Fibroblast of skin of back (primary cell): ENCODE data around the gene C1orf53.

Source experiments
- DNase-seq: peaks from one replicate; pipeline ENCODE4 v3.0.0-alpha.2; 2013

The C1orf53 gene

DNA sequence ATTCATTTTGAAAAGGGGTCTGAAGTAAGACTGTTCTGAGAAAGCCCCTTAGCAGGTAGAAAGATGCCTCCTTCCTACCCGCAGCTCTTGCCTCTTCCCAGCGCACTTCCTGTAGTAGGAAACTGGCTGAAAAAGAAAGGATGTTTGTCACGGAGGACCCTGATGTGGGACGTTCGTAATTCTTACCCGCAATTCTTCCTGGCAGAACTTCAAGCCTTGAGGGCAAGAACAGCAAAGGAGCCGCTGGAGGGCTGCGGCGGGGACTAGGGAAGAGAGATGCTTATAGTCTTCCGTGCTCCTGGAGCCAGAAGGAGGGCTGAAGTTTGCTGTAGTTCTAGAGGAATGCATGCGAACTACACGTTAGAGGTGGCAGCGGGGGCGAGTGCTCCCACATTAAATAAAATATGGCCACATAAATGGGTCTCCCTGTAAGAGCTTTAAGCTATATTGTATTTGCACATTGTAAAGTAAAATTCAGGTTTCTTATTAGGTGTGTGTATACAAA, 6.3 kb downstream of the C1orf53 start:
- peak; percentile 27 for DNase-seq

DNA sequence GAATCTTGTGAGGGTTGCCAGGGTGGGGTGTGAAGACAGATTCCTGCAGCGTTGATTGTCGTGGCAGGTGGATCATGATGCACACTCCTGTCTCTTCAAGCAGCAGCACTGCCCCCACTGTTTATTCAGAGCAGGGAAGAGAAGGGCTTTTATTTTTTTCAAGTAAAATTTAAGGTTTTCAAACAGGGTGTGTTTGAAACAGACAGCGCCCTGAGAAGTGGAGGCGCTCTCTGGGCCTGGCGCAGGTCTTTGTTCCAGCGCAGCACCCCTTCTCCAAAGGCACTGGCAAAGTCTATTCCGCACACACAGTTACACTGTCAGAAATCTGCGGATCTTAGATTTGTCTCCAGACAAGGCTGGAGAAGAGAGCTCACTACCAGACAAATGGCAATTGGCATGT, 7.0 kb downstream of the C1orf53 start:
- no peak for DNase-seq

DNA sequence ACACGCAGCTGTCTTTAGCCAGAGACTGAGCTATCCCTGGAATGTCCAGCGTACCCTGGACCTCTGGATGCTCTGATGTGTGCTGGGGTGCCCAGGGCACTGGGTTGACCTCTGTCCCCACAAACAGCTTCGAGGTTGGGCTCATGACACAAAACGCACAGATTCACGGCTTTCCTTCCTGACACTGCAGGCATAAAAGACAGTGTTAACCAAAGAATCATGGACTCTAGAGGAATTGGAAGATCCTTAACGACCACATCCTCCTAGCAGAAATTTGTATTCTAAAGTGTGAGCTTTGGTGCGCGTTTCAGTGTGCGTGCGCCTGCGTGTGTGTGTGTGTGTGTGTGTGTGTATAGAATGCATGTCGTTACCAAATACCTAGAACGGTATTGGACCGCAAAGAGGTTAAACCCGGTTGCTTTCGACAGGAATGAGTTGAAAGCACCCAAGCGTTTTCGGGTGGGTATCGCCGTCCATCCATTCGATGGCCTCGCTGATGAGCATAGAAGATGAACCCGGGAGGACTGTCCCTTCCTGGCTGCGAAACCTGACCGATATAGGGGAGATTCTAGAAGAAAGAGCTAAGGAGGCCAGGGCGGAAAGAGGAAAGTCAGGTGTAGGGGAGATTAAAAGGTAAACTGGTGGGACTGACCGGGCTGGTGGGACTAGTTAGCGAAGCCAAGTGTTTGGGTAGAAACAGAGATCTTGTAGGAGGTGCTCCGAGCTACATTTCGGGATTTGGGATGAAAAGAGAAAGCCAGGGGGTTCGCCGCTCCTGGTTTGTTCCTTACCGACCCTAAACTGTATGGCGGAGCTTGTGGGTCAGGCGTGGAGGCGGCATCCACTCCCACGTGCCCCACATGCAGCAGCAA, 7.9 kb downstream of the C1orf53 start:
- no peak for DNase-seq

DNA sequence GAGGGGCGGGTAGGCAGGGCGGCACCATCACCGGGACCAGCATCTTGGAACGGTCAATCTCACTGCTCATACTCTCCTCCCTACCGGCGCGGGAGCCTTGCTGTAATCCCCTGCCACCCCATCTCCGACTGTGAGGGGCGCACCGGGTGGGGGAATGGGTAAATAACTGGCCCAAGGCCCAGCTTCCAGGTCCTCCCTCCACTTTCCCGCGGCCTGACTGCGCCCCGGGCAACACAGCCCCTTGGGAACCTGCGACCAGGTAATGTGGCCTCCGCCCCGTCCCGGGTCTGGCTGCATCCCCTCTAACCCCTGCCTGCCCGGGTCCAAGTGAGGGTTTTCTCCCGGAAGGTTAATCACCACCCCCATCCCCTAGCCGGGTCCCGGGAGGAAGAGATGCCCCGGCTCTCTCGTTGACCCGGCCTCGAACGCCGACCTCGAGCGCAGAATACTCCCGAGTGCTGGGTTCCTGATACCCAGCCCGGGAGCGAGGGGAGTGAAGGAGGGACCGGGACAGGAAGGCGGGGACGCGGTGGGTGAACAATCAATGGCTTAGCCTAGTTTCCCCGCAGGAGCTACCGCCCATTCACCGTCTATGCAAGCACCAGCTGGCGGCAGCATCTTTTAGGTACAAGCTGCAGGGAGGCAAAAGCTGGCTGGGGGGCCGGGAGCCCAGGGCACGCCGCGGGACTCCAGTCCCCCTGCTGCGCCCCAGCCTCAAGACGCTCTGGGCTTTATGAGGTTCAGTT, 8.9 kb downstream of the C1orf53 start:
- DNase-seq = no peak

DNA sequence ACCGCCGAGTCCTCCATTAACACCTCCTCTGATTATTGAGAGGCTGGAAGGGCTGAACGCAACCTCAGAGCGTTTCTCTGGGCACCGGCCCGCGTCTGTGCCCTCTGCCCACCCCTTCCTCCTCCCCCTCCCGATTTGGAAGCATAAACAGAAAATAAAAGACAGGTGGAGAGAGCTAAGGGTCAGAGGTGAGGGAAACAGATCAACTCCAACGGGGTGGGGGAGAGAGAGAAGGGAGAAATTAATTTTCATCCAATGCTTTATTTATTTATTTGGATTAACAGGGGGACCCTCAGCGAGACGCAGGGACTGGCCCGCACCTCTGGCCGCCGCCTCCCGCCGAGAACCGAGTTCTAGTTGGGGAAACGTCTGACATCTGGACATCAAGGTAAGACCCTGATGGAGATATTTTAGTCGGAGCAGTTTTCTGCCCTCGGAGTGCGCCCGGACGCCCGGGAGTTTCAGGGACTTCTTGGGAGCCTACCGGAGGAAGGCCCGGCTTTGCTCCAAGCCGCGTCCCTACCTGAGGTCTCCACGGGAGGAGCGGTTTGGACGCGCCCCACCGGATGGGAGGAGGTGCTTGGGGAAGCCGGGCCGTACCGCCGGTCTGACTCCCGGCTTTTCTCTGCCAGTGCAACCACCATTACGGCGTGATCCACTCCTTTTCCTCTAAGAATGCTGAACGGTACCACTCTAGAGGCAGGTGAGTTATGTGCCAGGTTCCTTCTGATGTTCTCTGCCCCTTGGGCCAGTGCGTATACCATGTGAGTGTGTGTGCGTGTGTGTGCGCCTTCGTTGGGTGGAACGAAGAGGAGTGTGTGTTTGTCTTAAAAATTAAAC, 9.6 kb downstream of the C1orf53 start:
- no peak for DNase-seq

DNA sequence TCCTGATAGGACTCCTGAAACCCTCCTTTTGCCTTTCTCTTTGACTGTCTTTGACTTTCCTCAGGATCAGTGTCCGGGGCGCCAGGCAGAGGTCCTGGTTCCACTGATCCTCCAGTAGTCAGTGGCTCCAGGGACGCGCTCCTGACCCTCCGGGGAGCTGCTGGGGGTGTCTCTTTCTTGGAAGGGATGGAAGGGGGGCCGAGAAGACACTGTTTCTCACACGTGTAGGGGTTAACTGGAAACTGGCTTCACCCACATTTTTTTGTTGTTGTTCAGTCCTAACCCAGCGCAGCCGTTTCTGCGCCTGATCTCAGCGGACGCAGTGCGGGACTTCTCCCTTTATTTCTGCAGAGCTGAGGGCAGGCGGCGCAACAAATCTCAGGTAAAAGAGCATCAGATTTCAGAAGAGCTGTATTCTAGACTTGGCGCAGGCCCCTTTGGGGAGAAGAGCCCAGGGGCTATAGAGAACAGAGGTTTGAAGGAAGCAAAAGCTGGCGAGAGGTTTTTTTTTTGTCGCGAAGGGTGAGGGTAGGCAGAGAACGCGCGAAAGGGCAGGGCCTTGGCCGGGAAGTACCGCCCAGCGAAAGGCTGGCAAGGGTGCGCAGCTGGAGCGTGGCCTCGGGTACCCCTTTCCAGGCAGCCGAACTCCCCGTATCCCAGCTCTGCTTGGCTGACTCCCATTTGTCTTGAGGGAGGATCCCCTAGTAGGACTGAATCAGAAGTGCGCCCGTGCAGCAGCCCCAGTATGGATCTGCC, 10.5 kb downstream of the C1orf53 start:
- no peak for DNase-seq

DNA sequence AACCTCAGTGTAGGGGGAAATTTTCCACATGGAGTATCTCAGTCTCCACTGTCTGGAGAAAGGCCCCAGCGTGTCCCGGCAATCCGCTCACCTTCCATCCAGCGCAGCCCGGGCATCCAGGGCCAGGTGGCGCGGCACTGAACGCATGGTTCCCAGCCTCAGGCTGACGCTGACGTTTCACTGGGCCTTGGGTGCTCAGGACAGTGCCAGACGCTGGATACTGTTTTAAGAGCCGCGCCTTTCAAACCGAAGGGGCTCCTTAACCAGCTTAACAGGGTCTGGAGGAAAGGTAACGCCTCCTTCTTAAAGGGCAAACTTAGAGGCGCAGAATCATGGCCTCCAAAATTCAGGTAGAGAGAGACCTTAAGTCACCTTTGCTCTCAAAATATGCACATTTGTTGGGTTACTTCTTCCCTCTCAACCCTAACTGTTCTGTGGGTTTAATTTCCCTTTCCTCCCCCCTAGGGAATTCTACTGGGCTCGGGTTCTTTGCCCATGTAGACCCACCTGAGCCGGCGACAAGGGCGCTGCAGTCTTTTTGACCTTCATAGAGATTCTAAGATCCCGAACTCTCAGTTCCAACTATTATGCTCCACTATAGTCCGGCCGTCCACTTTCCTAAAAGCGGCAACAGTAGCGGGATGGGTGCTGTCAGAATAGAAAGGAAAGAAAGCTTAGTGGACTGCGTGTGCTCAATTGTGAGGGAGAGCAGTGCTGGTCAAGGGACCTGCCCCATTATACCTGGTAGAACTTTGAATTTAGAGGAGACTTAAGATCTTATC, 11.3 kb downstream of the C1orf53 start:
- DNase-seq = no peak

DNA sequence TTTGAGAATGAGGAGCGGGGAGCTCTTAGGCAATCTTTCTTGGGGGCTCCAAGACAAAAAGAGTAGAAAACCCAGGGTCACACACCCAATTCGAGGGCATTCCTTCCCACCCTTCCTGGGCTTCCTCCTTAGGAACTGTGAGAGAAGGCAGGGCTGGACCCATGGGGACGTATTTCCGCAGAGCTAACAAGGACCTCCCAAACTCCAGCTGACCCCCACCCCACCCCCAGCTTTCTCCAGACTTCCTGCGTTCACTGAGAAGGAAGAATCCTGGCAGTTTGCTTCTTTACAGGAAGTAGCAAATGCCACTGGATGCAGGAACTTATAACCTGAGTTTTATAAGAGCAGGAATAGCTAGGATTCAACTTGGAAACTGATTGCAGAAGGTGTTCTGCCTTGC, 12.1 kb downstream of the C1orf53 start:
- no peak for DNase-seq

DNA sequence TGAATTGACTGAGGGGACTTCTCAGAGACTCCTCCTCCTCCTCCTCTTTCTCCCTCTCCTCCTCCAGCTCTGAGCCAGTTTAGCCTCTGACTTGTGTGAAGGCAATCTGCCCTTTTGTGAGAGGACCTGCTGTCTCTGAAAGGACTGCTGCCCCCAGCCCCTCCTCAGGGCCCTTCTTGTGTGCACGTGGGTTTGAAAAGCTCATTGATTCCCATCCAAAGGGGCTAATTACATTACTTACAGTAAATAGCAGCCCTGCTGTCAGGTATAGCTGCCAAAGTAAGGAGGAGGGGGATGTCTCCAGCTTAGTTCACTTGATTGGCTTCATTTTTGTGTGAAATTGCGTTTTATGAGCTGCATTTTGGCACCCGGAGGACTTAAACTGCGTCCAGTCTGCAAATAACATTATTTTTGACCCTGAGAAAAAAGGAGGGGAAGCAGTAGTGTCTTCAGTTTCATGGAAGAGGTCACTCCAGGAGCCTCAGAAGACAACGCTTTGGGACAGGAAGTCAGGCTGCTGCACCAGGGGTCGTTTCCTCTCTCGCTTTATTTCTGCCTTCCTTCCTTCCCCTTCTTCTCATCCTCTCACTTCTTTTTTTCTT, 12.9 kb downstream of the C1orf53 start:
- DNase-seq = no peak

DNA sequence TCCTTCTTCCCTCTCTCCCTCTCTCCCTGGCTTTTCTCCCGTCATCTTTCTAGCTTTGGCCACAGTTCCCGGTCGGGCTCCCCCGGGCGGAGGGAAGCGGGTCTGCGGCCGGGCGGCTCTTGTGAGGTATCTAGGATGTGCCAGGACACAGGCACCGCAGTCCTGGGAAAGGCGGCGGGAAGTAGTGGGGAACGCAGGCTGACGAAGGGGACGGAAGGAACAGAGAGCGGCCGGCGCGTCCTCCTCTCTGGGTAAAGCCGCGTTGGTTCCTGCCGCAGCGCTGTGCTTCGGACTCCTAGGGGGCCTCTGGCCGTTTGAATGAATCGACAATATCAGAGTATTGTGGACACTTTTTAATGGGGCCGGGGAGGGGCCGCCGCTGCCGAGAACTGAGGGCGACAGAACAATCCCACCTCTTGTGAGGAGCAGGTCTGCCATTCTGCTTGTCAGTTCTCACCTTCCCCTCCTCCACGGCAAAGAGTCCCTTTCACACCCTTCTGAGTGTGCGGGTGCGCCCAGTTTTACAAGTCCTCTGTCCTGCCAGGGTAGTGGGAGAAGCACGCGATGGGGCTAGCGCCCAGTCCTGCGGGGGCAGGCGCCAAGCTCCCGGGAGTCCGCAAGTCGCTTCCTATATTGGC, 13.6 kb downstream of the C1orf53 start:
- peak; percentile 68 for DNase-seq

DNA sequence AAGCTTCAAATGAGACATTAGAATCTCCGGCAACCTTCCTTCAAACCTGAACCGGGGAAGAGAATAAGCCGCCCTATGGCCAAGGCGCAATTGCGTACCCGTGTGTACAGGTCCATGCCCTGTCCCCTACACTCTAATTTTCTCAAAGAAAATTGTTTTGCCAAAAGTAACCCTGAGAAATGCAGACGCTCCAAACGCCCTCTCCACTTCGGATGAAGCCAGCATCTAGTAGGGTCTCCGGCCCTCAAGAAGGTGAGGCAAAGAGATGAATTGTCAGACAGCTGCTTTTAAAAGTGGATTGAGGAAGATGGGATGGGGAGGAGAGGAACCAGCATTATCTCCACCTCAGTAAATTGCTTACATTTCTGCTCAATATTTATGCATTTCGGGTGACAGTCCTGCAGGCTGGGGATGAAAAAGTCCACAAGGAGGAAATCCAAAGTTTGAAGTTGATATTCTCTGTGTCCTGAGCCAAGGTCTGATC, 14.1 kb downstream of the C1orf53 start:
- no peak for DNase-seq

DNA sequence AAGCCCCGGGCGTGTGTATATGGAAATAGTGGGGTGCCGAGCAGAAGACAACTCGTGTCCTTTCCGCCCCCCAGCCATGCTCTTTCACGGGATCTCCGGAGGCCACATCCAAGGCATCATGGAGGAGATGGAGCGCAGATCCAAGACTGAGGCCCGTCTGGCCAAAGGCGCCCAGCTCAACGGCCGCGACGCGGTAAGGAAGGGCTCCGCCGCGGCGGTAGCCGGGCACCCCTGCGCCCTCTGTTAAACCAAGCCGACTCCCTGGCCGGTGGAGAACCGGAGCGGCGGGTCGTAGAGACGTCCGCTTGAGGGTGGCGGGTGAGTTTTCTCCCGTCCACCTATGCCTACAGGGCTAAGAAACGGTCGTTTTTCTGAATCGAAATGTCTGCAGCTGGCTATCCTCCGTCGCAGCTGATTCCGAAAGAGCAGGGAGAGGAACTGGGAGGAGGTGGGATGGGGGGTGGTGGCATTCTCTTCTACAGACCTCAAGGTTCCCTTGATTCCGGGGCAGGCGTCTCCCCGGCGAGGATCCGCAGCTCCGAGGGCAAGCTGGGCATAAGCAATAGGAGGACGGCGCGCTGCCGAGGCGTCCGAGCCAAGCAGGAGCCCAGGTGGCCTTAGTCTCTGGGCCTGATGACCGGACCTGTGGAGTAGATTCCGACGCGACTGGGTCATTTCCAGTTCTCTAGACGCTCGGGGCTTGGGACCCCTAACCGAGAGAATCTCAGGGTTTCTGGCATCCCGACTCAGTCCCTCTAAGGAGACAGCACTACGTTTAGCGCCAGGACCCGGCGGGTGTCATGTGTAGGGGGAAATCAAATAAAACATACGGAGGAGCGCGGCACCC, 15.6 kb downstream of the C1orf53 start:
- no peak for DNase-seq

DNA sequence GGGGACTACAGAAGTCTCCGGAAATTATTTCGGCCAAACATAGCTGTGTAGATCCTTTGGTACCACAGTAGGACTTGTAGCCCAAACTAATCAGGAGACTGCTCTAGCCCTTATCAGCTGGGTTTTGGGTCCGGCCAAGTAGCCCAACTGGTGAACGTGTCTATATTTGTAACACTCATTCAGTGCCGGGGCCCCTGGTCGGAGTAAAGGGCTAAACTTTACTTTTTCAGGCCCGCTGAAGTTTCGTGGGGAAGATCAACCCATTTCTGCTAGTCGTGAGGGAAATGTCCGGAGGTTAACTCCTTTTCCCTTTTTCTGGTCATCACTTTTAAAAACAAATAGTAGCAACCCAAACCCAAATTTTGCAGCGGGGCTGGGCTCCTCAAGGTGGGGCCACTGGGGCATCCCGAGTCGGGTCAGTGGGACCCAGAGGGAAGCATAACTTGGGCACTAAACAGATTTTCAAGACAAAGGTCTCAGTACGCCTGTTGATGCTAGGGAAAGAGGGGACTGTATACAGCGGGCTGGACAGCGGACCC, 16.4 kb downstream of the C1orf53 start:
- DNase-seq = no peak

DNA sequence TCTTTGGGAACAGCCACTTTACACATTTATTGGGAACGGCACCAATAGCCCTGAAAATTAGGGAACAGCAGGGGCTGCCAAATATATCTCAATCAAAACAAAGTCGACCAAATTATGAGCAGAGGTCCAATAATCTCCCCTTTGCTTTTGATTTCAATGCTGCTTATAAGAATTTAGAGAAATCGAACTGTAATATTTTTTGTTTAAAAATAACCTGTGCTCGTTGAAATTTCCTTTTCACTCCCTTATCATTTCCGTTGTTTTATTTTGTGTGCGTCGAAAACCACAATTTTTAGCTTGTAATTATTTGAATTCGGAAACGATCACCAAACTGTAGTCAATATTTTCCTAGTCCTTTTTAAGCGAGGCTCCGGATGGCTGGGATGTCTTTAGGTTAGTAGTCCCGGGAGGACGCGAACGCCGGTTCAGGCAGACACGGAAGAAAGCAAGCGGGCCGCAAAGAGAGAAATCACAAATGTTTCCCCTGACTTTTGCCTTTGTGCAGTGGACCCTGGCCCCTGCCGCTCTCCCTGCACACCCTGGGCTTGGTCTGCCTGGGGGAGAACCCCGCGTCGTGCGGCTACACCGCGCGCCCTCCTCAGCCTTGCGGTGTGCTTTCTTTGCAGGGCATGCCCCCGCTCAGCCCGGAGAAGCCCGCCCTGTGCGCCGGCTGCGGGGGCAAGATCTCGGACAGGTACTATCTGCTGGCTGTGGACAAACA, 17.1 kb downstream of the C1orf53 start:
- DNase-seq = no peak

DNA sequence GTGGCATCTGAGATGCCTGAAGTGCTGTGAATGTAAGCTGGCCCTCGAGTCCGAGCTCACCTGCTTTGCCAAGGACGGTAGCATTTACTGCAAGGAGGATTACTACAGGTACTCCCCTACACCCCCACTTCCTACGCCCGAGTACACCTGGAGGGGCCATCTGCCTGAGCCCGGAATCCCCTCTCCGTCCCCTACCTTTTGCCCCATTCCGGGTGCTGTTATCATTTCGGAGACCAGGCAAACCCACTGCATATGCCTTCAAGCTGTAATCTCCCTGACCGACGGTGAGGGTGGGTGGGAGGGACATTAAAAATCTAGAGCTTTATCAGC, 17.6 kb downstream of the C1orf53 start:
- no peak for DNase-seq

DNA sequence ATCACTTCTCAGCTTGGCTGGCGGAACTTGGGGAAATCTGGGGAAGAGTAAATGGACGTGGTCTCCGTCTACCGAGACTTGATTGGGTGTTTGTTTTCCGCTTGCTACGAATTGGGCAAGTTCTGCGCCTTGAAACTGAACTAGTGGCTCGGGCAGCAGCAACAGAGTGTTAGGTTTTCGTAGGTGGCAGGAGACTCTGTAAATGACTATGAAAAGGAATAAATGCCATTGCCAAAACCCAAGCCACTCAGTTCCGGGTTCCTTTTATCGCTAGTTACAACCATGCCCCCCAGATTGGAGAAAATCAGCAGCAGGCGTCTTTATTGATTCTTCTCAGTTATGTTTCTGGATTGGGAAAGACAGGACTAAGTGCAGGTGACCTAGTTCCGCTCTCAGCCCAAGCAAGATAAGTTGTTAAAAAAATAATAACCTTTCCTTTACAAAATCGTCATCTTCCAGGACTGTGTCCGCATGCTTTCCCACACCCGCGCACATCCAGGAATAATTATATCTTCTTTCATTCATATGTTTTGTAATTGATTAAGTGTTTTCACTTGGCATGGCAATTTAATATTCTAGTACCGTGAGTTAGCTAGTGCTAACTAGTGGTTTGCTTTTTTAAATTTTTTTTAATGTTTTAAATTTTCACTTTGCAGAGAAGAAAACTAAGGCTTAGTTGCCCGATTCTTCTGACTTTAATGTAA, 18.1 kb downstream of the C1orf53 start:
- no peak for DNase-seq

DNA sequence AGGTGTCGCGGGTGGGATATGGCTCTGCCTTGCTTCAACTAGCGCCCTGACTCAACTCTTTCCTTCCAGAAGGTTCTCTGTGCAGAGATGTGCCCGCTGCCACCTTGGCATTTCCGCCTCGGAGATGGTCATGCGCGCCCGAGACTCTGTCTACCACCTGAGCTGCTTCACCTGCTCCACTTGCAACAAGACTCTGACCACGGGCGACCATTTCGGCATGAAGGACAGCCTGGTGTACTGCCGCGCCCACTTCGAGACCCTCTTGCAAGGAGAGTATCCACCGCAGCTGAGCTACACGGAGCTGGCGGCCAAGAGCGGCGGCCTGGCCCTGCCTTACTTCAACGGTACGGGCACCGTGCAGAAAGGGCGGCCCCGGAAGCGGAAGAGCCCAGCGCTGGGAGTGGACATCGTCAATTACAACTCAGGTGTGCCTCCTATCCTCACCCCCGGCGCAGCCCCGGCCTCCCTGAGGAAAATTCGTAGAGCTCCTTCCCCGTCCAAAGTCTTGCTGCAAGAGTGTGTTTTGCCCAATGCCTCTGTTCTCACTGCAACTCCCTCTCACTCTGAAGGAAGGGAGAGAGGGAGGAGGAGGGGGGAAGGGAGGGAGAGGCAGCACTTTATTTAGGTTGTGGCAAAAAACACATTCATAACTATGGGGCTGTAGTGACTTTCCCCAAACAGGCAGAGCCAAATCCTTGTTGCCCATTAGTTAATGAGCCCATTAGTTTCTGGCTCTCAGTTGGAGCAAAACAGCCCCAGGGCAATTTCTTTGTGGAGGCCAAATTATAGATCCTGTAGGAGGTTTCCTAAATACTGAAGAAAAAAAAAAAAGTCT, 19.0 kb downstream of the C1orf53 start:
- DNase-seq = no peak
